NCI-H187 (cell line): ENCODE results near the gene UGT1A4.

Experiments used
- DNase-seq, 2 experiments: peaks; one replicate each; lab custom pipeline; 2025; lab: John Stamatoyannopoulos, UW

The UGT1A4 gene

GRCh38 chr2:233791151-233791882, 72.8 kb downstream of the UGT1A4 start:
- DNase-seq, result no peak

- DNase-seq, result no peak
Observed at GRCh38 chr2:233791883-233792329, 73.4 kb downstream of the UGT1A4 start.

- DNase-seq, result no peak
Observed at GRCh38 chr2:233792720-233793119, 74.2 kb downstream of the UGT1A4 start.

GRCh38 chr2:233793465-233794127, 75.1 kb downstream of the UGT1A4 start:
- no peak for DNase-seq

GRCh38 chr2:233794128-233794658, 75.7 kb downstream of the UGT1A4 start:
- DNase-seq, result no peak

- DNase-seq, result no peak
Observed at GRCh38 chr2:233795735-233796171, 77.2 kb downstream of the UGT1A4 start.

GRCh38 chr2:233796254-233796653, 77.7 kb downstream of the UGT1A4 start:
- DNase-seq, result no peak

- no peak for DNase-seq
Observed at GRCh38 chr2:233798335-233799086, 80.0 kb downstream of the UGT1A4 start.

- DNase-seq, result no peak
Observed at GRCh38 chr2:233799087-233799665, 80.6 kb downstream of the UGT1A4 start.

- no peak for DNase-seq
Observed at GRCh38 chr2:233799716-233800115, 81.2 kb downstream of the UGT1A4 start.

- no peak for DNase-seq
Observed at GRCh38 chr2:233800208-233800607, 81.7 kb downstream of the UGT1A4 start.

- DNase-seq, result no peak
Observed at GRCh38 chr2:233801357-233802131, 83.0 kb downstream of the UGT1A4 start.

- DNase-seq, result no peak
Observed at GRCh38 chr2:233802132-233802815, 83.7 kb downstream of the UGT1A4 start.

- no peak for DNase-seq
Observed at GRCh38 chr2:233803292-233803911, 84.9 kb downstream of the UGT1A4 start.

- no peak for DNase-seq
Observed at GRCh38 chr2:233803994-233804393, 85.5 kb downstream of the UGT1A4 start.

GRCh38 chr2:233807215-233807865, 88.8 kb downstream of the UGT1A4 start:
- DNase-seq, result no peak

GRCh38 chr2:233807966-233808935, 89.7 kb downstream of the UGT1A4 start:
- DNase-seq, result no peak

GRCh38 chr2:233810385-233810784, 91.8 kb downstream of the UGT1A4 start:
- DNase-seq, result no peak

GRCh38 chr2:233811087-233811486, 92.6 kb downstream of the UGT1A4 start:
- no peak for DNase-seq
